ENCODE data around the gene STIM1.
A peak's percentile ranks its signal among the peaks of the same experiment; 100 is the strongest.

Gene STIM1

DNA sequence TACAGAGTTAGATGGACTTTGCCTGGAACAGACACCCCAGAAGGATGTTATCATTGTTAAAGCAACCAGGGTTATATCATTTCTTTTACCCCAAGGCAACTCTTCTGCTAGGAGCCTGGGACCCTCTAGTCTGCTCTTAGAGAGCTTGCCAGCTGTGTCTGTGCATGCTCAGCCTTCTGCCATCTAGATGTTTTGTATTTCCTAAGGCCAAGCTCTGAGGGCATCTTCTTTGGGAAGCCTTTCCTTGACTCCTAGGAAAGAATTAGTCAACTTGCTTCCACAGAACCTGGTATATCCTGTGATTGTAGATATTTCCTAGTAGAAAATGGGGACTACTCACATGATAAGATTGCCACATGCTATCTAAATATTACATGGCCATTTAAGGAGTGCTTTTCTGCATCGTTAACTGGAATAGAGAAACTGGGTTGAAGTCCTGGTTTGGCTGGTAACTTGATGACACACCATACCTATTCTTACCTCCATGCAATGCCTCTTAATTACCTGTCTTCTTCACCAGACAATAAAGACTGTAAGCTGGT lies 87.6 kb downstream of the STIM1 start:
- peak overlapping the region; percentile 46 for H3K27ac ChIP-seq (ENCODE audit: low read depth, low read length, poor library complexity, severe bottlenecking)
- no peak for TF ChIP-seq EZH2 (IDR thresholded peaks at IDR 0.05; ENCODE audit: borderline replicate concordance, low read length)
- TF ChIP-seq, protein P1, sequence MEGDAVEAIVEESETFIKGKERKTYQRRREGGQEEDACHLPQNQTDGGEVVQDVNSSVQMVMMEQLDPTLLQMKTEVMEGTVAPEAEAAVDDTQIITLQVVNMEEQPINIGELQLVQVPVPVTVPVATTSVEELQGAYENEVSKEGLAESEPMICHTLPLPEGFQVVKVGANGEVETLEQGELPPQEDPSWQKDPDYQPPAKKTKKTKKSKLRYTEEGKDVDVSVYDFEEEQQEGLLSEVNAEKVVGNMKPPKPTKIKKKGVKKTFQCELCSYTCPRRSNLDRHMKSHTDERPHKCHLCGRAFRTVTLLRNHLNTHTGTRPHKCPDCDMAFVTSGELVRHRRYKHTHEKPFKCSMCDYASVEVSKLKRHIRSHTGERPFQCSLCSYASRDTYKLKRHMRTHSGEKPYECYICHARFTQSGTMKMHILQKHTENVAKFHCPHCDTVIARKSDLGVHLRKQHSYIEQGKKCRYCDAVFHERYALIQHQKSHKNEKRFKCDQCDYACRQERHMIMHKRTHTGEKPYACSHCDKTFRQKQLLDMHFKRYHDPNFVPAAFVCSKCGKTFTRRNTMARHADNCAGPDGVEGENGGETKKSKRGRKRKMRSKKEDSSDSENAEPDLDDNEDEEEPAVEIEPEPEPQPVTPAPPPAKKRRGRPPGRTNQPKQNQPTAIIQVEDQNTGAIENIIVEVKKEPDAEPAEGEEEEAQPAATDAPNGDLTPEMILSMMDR (IDR thresholded peaks at IDR 0.05; ENCODE audit: low read length), result no peak

DNA sequence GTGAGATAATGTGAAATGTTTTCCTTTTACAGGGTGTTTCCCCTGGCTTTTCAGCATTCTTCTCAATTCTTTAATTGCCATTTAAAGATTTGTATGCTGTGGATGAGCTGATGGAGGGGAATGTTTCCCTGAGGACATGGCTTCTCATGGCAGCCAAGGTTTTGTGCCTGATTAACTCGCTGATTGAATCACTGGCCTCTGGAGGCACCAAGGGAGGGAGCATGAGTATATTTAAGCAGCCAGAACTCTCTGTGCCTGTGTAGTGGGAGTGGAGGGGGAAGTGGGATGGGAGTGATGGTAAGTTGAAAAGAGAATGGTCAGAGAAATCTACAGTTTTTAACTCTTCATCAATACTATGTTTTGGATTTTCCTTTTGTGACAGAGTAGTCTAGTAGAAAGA lies 88.7 kb downstream of the STIM1 start:
- H3K79me2 ChIP-seq (ENCODE audit: insufficient read depth, low read length), result no peaks in the 10 kb centered on the region
- H3F3A ChIP-seq (ENCODE audit: insufficient read depth, low read length), result no peaks in the 10 kb centered on the region; the same call in 1 of the 2 replicates
- H3K27ac ChIP-seq (ENCODE audit: low read depth, low read length, poor library complexity, severe bottlenecking), result no peak overlapping the region
- H2AFZ ChIP-seq (ENCODE audit: low read length), result no peak overlapping the region
- peaks cover 54% of the 10 kb centered on the region for H3K4me1 ChIP-seq (ENCODE audit: insufficient read depth, low read length, severe bottlenecking)
- H3K4me3 ChIP-seq (ENCODE audit: low read depth, low read length, poor library complexity, severe bottlenecking), result no peak overlapping the region
- no peaks in the 10 kb centered on the region for H4K20me1 ChIP-seq (ENCODE audit: insufficient read depth, low read length)
- H3K36me3 ChIP-seq (ENCODE audit: insufficient read depth, low read length), result peaks cover 11% of the 10 kb centered on the region
- H3K27me3 ChIP-seq (ENCODE audit: insufficient read depth, low read length), result no peaks in the 10 kb centered on the region
- H3K9ac ChIP-seq (ENCODE audit: low read length), result no peak overlapping the region
- H3K4me2 ChIP-seq (ENCODE audit: low read length), result no peak overlapping the region
- no peak for TF ChIP-seq EZH2 (IDR thresholded peaks at IDR 0.05; ENCODE audit: borderline replicate concordance, low read length)
- TF ChIP-seq, protein P1 (IDR thresholded peaks at IDR 0.05; ENCODE audit: low read length), result no peak
- H3K9me3 ChIP-seq (ENCODE audit: low read length), result no peaks in the 10 kb centered on the region
- H3K9me2 ChIP-seq (ENCODE audit: low read depth, low read length), result no peaks in the 10 kb centered on the region

More for the DNA sequence above, 87.6 kb downstream of the STIM1 start:
- H3K79me2 ChIP-seq (ENCODE audit: insufficient read depth, low read length), result no peaks in the 10 kb centered on the region
- peaks cover 11% of the 10 kb centered on the region for H3K36me3 ChIP-seq (ENCODE audit: insufficient read depth, low read length)
- no peaks in the 10 kb centered on the region for H3K9me2 ChIP-seq (ENCODE audit: low read depth, low read length)
- no peak overlapping the region for H3K4me3 ChIP-seq (ENCODE audit: low read depth, low read length, poor library complexity, severe bottlenecking)
- H3F3A ChIP-seq (ENCODE audit: insufficient read depth, low read length), result no peaks in the 10 kb centered on the region; the same call in 1 of the 2 replicates
- H3K4me1 ChIP-seq (ENCODE audit: insufficient read depth, low read length, severe bottlenecking), result peaks cover 42% of the 10 kb centered on the region
- no peak overlapping the region for H2AFZ ChIP-seq (ENCODE audit: low read length)
- H4K20me1 ChIP-seq (ENCODE audit: insufficient read depth, low read length), result no peaks in the 10 kb centered on the region
- H3K27me3 ChIP-seq (ENCODE audit: insufficient read depth, low read length), result no peaks in the 10 kb centered on the region
- no peak overlapping the region; the same call in 1 of the 2 replicates for H3K4me2 ChIP-seq (ENCODE audit: low read length)
- H3K9me3 ChIP-seq (ENCODE audit: low read length), result no peaks in the 10 kb centered on the region
- H3K9ac ChIP-seq (ENCODE audit: low read length), result no peak overlapping the region

DNA sequence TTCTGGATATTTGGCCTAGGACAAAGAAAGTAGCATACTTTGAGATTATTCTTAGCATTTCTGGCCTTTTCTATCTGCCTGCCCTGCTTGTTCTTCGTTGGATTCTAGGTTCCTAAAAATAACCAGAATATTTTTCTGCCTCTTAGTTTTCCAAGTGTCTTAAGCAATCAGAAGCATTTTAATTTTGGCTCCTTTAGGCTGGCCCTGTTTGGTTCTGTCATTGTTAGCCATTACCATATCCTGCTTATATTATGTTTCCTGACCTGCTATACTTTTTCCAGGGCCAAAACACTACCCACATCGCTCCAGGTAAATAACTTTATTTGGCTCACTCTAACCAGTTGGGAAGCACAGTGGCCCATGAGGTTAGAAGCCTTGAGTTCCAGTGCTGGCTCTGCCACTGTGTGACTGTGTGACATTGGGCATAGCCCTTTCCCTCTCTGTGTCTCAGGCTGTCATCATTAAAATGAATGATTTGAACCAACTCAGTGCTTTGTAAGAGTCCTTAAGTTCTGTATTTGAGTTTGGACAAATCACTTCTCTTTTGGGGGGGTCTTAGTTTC lies 91.1 kb downstream of the STIM1 start:
- peak overlapping the region; percentile 92 for H3K27ac ChIP-seq (ENCODE audit: low read depth, low read length, poor library complexity, severe bottlenecking)

More for the DNA sequence above, 91.1 kb downstream of the STIM1 start:
- Histone ChIP-seq H3K36me3 (ENCODE audit: insufficient read depth, low read length) (peaks cover 11% of the 10 kb centered on the region), H3K4me2 (ENCODE audit: low read length) (peak overlapping the region; percentile 39; the same call in 1 of the 2 replicates), H2AFZ (ENCODE audit: low read length) (no peak overlapping the region), H3K9me2 (ENCODE audit: low read depth, low read length) (no peaks in the 10 kb centered on the region), H3K9ac (ENCODE audit: low read length) (peak overlapping the region; percentile 9; the same call in 1 of the 2 replicates), H4K20me1 (ENCODE audit: insufficient read depth, low read length) (no peaks in the 10 kb centered on the region), H3F3A (ENCODE audit: insufficient read depth, low read length) (no peaks in the 10 kb centered on the region), H3K4me1 (ENCODE audit: insufficient read depth, low read length, severe bottlenecking) (peaks cover 78% of the 10 kb centered on the region), H3K4me3 (ENCODE audit: low read depth, low read length, poor library complexity, severe bottlenecking) (peak overlapping the region; percentile 3), H3K9me3 (ENCODE audit: low read length) (no peaks in the 10 kb centered on the region), H3K79me2 (ENCODE audit: insufficient read depth, low read length) (no peaks in the 10 kb centered on the region), H3K27me3 (ENCODE audit: insufficient read depth, low read length) (no peaks in the 10 kb centered on the region)
- no peak for TF ChIP-seq EZH2 (IDR thresholded peaks at IDR 0.05; ENCODE audit: borderline replicate concordance, low read length)
- TF ChIP-seq, protein P1 (IDR thresholded peaks at IDR 0.05; ENCODE audit: low read length), result no peak

All from OCI-LY1 (cell line).